ENCODE data around the gene ELOB. TPM values are rescaled to one million over a fixed set of nuclear protein-coding genes. Genes with fewer than 3 reads are reported as not detected.
A peak's percentile ranks its signal among the peaks of the same experiment; 100 is the strongest.

The ELOB gene
- total RNA-seq, 1 experiment from 2014 or later = 113 TPM

DNA sequence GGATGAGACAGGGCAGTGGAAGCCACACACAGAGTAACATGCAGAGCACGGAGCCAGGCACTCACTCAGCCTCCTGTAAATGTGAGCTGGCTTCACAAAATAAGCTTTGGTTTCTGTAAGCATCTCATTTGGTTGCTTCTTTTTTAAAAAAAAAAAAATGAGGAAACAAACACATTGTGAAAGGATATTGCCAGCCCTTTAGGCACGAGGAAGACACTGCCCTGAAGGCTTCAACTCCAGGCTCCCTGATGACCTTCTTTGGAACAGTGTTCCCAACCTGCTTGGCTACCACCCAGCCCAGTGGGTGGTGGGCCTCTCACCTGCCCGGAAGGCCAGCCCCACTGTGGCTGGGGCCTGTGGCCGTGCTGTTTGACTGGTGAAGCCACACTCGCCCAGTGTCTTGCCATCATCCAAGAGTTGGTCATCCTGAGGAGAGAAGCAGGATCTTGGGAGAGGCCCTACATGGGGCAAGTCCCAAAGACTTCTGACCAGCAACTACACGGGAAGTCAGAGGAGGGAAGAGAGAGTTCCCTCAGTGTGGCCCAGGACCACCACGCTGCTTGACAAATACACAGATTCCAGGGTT, 1.9 kb downstream of the ELOB start:
- no peak for DNase-seq (ENCODE audit: low read depth, low spot score)
- in situ Hi-C loops (cut with HindIII; ENCODE audit: low pct_unique_long_range_greater_than_20kb, low sequenced_read_pairs) = no loop called here

DNA sequence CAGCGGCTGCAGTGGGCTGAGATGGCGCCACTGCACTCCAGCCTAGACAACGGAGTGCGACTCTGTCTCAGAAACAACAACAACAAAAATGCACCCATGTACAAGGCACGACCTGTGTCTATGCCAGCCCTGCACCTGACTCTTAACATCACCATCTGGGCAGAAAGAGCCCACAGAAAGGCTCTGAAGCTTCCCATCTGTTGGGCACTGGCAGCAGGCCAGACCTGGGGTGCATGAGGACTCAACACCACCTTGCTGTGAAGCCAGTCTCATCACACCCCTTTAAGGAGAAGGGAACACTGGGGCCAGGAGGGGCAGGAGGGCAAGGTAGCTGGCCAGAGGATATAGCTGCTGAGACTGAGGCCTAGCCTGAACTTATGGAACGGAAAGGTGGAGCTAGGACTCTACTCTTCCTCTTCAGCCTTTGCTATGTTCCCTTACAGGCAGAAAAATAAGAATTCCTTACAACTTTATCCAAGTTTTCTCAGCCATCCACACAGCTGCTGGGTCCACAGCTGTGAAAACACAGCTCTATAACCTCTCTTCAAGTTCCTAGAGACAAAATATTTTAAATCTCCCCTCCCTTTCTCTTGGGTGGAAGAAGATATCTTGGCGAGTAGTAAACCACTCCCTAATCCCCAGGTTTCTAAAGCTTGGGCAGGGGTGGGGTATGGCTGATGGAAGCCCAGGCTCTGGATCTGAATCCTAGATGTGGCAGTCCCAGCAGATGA, 2.8 kb downstream of the ELOB start:
- DNase-seq (ENCODE audit: low read depth, low spot score) = no peak
- in situ Hi-C loops (cut with HindIII; ENCODE audit: low pct_unique_long_range_greater_than_20kb, low sequenced_read_pairs) = no loop called here

DNA sequence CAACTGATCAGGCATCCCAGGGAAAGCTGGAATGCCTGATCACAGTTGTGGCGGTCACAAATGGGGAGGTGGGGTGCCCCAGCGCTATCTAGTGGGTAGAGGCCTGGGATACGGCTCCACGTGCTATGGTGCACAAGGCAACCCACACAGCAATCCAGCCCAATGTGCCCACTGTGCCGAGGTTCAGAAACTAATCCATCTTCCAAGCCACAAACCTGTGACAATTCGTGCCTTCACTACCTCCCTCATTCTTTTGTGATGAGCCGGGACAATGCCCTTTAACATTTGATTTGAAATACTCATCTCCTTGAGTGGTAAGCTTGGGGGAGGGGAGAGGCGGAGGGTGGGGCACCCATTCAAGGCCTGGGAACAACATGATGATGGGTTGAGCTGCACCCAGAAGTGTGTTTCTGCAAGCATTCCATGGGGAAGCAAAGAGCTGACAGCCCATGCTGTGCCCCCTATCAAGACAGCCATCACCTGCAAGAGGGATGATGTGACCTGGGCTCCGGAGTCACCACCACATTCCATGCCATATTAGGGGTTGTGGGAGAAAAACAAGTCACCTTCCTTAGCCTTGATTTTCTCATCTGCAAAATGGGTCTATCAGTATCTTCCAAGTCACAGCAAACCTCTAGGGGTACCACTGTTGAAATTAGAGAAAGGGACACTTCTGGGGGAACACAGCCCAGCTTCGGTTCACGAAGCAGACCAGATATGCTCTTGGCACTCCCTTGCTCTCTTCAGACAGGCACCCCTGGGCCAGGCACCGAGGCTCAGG, 3.7 kb downstream of the ELOB start:
- no peak for DNase-seq (ENCODE audit: low read depth, low spot score)

DNA sequence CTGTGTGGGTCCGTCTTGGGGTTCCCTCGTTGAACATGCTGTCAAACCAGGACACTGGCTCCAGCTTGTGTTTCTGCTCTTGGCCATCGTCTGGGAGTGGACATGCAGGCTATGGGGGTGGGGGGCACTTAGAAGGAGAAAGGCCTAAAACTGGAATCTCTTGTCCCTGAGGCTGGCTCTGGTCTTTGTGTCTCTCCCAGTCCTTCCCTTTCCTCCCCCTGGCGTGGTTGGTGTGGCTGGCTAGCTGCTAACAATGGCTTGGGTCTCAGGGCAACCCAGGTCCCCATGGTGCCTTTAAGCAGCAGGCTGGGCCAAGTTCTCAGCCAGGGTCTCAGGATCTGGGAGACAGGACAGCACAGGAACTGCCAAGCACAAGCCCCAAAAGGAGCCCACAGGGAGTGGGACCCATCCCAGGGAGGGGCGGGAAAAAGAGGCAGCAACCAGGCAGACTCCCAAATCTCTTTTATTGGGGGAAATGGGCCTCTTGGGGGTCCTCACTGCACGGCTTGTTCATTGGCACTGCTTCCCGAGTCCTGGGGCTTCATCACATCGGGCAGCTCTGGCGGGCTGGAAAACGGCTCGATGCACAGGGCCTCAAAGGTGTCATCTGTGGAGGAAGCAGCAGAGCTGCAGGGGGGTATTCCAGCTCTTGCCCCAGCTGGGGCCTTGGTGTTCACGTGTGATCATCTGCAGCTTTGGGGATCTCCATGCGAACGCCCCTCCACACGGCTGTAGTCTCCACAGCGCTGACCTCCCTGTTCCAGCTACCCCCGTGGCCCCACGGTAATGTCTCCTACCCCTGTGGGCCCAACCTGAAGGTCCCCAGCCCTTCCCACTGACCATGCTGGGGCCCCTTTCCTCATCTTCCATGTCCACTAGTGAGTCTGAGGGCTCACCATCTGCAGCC, 5.3 kb downstream of the ELOB start:
- DNase-seq (ENCODE audit: low read depth, low spot score) = no peak
- in situ Hi-C loops (cut with HindIII; ENCODE audit: low pct_unique_long_range_greater_than_20kb, low sequenced_read_pairs) = no loop called here

More for the DNA sequence above, 3.7 kb downstream of the ELOB start:
- in situ Hi-C loops (cut with HindIII; ENCODE audit: low pct_unique_long_range_greater_than_20kb, low sequenced_read_pairs) = no loop called here

DNA sequence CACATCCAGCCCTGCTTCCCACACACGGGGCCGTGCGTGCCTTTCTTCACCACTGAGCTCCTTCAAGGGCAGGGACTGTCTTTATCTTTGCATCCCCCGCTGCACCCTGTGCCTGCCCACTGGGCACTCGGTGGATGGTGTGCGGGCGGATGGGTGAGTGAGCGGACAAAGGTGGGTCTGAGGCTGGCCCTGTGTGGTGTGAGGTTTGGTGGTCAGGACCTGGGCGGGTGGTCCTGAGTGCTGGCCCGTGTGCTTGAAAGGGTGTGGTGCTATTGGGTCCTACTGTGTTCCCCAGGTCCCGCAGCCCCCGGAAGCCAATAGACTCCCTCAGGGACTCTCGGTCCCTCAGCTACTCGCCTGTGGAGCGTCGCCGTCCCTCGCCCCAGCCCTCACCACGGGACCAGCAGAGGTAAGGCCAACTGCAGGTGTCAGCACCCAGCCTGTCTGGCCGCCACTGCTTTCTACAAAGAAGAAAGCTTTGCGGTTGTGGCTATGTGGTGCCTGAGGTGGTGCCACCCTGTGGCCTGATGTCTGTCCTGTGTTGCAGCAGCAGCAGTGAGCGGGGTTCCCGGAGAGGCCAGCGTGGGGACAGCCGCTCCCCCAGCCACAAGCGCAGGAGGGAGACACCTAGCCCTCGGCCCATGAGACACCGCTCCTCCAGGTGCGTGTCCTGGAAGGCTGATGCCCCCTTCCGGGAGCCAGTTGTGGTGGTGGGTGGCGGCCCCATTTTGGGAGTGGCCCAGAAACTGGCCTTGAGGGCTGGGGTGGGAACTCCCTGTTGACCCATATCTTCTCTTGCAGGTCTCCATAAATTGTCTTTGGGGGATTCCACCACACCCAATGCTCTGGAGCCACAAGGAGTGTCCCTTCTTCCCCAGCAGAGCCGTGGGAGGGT, 6.8 kb downstream of the ELOB start:
- no peak for DNase-seq (ENCODE audit: low read depth, low spot score)
- in situ Hi-C loops (cut with HindIII; ENCODE audit: low pct_unique_long_range_greater_than_20kb, low sequenced_read_pairs) = no loop called here

DNA sequence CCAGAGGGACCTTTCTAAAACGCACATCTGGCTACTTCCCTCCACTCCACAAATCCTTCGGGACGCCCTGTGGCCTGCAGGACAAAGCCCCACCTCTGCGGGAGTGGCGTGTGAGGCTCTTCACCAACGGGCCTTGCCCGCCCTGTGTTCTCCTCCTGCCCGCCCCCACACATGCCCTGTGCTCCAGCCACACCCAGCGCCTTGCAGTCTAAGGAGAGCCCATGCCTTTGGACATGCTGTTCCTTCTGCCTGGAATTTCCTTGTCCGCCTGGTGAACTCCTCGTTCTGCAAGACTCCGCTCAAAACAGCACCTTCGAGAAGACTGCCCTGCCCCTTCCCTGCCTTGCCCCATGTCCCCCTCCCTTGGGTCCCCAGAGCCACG, 7.4 kb downstream of the ELOB start:
- in situ Hi-C loops (cut with HindIII; ENCODE audit: low pct_unique_long_range_greater_than_20kb, low sequenced_read_pairs) = no loop called here

DNA sequence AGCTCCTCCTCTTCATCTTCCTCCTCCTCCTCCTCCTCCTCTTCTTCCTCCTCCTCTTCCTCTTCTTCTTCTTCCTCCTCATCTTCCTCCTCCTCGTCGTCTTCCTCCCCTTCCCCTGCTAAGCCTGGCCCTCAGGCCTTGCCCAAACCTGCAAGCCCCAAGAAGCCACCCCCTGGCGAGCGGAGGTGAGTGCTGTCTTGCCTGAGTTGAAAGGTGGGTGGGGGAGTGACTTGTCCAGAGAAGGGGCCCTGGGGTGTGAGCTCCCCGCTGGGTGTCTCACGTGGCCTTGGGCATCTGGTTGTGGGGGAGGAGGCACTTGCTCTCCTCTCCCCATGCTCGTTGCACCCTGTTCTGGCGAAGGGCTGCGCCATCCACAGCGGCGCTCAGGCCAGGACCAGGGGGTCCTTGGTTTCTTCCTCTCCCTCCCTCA, 8.0 kb downstream of the ELOB start:
- in situ Hi-C loops (cut with HindIII; ENCODE audit: low pct_unique_long_range_greater_than_20kb, low sequenced_read_pairs) = no loop called here
- no peak for DNase-seq (ENCODE audit: low read depth, low spot score)

More for the DNA sequence above, 7.4 kb downstream of the ELOB start:
- DNase-seq (ENCODE audit: low read depth, low spot score) = peak; percentile 21

DNA sequence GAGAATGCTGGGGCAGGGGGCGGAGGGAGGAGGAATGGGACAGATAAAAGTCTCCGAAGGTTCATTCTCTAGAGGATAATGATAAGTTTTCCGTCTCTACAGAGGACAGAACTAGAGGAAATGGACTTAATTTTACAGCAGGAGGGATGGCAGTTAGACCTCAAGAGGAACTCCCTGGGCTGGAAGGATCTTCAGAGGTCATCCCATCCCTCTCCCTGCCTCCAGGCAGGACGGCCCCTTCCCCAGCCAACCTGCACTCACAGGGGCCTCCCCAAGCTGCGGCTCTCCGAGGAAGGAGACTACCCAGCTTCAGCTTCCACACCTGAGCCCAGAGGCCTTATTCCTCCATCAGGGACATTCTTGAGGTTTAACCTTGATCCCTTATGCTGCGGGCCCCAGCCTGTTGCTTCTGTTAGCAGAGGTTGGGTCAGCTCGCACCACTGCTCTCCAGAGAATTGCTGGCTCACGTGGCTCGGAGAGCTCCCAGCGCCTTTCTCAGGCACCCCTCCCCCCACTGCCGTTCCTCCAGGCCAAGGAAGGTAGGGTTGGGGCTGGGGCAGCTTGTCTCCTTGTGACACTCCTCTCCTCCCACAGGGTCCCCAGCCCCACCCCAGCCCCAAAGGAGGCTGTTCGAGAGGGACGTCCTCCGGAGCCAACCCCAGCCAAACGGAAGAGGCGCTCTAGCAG, 8.5 kb downstream of the ELOB start:
- DNase-seq (ENCODE audit: low read depth, low spot score) = no peak
- in situ Hi-C loops (cut with HindIII; ENCODE audit: low pct_unique_long_range_greater_than_20kb, low sequenced_read_pairs) = no loop called here

DNA sequence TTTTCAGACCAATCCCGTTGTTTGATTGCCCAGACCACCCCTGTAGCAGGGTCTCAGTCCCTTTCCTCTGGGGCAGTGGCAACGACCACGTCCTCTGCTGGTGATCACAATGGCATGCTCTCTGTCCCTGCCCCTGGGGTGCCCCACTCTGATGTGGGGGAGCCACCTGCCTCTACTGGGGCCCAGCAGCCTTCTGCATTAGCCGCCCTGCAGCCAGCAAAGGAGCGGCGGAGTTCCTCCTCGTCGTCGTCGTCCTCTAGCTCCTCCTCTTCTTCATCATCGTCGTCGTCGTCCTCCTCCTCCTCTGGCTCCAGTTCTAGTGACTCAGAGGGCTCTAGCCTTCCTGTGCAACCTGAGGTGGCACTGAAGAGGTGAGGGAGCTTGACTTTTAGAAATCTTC, 9.2 kb downstream of the ELOB start:
- no peak for DNase-seq (ENCODE audit: low read depth, low spot score)
- in situ Hi-C loops (cut with HindIII; ENCODE audit: low pct_unique_long_range_greater_than_20kb, low sequenced_read_pairs) = no loop called here

DNA sequence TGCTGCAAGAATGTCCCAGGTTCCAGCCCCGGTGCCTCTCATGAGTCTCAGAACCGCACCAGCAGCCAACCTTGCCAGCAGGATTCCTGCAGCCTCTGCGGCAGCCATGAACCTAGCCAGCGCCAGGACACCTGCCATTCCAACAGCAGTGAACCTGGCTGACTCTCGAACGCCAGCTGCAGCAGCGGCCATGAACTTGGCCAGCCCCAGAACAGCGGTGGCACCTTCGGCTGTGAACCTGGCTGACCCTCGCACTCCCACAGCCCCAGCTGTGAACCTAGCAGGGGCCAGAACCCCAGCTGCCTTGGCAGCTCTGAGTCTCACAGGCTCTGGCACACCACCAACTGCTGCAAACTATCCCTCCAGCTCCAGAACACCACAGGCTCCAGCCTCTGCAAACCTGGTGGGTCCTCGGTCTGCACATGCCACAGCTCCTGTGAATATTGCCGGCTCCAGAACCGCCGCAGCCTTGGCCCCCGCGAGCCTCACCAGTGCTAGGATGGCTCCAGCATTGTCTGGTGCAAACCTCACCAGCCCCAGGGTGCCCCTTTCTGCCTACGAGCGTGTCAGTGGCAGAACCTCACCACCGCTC, 9.8 kb downstream of the ELOB start:
- no peak for DNase-seq (ENCODE audit: low read depth, low spot score)
- in situ Hi-C loops (cut with HindIII; ENCODE audit: low pct_unique_long_range_greater_than_20kb, low sequenced_read_pairs) = no loop called here

DNA sequence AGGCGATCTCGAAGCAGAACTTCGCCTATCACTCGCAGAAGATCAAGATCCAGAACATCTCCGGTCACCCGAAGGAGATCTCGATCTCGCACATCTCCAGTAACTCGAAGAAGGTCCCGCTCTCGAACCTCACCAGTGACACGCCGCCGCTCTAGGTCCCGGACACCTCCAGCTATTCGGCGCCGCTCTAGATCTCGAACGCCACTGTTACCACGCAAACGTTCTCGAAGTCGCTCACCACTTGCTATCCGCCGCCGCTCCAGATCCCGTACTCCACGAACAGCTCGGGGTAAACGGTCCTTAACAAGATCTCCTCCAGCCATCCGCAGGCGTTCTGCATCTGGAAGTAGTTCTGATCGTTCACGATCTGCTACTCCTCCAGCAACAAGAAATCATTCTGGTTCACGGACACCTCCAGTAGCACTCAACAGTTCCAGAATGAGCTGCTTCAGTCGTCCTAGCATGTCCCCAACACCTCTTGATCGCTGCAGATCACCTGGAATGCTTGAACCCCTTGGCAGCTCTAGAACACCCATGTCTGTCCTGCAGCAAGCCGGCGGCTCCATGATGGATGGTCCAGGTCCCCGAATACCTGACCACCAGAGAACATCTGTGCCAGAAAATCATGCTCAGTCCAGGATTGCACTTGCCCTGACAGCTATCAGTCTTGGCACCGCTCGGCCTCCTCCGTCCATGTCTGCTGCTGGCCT, 10.5 kb downstream of the ELOB start:
- in situ Hi-C loops (cut with HindIII; ENCODE audit: low pct_unique_long_range_greater_than_20kb, low sequenced_read_pairs) = no loop called here

DNA sequence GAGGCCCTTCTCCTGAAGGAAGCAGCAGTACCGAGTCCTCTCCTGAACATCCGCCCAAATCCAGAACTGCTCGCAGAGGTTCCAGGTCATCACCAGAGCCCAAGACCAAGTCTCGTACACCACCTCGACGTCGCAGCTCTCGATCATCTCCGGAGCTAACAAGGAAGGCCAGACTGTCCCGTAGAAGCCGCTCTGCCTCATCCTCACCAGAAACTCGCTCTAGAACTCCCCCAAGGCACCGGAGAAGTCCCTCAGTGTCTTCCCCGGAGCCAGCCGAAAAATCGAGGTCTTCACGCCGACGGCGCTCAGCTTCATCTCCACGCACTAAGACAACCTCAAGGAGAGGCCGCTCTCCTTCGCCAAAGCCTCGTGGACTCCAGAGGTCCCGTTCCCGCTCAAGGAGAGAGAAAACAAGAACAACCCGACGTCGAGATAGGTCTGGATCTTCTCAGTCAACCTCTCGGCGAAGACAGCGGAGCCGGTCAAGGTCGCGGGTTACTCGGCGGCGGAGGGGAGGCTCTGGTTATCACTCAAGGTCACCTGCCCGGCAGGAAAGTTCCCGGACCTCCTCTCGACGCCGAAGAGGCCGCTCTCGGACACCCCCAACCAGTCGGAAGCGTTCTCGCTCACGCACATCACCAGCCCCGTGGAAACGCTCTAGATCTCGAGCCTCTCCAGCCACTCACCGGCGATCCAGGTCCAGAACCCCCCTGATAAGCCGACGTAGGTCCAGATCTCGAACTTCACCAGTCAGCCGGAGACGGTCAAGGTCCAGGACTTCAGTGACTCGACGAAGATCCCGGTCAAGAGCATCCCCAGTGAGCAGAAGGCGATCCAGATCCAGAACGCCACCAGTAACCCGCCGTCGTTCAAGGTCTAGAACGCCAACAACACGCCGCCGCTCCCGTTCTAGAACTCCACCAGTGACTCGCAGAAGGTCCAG, 11.3 kb downstream of the ELOB start:
- in situ Hi-C loops (cut with HindIII; ENCODE audit: low pct_unique_long_range_greater_than_20kb, low sequenced_read_pairs) = no loop called here
- no peak for DNase-seq (ENCODE audit: low read depth, low spot score)

More for the DNA sequence above, 10.5 kb downstream of the ELOB start:
- DNase-seq (ENCODE audit: low read depth, low spot score) = no peak

DNA sequence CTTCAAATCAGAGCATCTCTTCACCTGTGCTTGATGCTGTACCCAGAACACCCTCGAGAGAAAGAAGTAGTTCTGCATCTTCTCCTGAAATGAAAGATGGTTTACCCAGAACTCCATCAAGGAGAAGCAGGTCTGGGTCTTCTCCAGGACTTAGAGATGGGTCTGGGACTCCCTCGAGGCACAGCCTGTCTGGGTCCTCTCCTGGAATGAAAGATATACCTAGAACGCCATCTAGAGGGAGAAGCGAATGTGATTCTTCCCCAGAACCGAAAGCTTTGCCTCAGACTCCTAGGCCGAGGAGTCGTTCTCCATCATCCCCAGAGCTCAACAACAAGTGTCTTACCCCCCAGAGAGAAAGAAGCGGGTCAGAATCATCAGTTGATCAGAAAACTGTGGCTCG, 12.4 kb downstream of the ELOB start:
- in situ Hi-C loops (cut with HindIII; ENCODE audit: low pct_unique_long_range_greater_than_20kb, low sequenced_read_pairs) = no loop called here
- no peak for DNase-seq (ENCODE audit: low read depth, low spot score)

DNA sequence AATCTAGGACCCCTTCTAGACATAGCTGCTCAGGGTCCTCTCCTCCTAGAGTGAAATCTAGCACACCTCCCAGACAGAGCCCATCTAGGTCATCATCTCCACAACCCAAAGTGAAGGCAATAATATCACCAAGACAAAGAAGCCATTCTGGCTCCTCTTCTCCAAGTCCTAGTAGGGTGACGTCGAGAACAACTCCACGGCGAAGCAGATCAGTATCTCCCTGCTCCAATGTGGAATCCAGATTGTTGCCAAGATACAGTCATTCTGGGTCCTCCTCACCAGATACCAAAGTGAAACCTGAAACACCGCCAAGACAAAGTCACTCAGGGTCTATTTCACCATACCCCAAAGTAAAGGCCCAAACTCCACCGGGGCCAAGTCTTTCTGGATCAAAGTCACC, 13.9 kb downstream of the ELOB start:
- in situ Hi-C loops (cut with HindIII; ENCODE audit: low pct_unique_long_range_greater_than_20kb, low sequenced_read_pairs) = no loop called here
- no peak for DNase-seq (ENCODE audit: low read depth, low spot score)

DNA sequence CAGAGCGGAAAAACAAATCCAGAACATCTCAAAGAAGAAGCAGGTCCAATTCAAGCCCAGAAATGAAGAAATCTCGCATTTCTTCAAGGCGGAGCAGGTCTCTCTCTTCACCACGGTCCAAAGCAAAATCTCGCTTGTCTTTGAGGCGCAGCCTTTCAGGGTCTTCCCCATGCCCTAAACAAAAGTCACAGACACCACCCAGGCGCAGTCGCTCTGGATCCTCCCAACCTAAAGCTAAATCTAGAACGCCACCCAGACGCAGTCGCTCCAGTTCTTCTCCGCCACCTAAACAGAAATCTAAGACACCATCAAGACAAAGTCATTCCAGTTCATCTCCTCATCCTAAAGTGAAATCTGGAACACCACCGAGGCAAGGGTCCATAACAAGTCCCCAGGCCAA, 14.4 kb downstream of the ELOB start:
- in situ Hi-C loops (cut with HindIII; ENCODE audit: low pct_unique_long_range_greater_than_20kb, low sequenced_read_pairs) = no loop called here
- no peak for DNase-seq (ENCODE audit: low read depth, low spot score)
